Measurements from ENCODE around the gene CDCP2.

DNA sequence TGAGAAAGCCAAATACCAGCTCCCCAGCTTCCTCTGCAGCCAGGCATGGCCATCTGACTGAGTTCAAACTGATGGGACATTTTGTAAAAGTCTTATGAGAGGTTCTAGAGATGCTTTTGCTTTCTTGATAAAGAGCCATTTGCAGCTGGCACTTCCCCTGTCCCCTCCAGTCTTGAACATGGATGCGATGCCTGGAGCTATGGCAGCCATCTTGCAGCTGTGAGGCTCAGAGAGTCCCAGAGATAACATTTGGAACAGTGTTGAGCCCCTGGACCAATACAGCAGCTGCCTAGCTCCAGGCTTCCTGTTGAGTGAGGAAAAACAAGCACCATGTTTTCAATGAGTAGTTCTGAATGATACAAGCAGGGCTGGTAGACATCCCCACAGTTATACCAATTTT, 13.8 kb downstream of the CDCP2 start:
- no peak for TF ChIP-seq POLR2A (IDR thresholded peaks at IDR 0.05)
- TF ChIP-seq, protein P1, sequence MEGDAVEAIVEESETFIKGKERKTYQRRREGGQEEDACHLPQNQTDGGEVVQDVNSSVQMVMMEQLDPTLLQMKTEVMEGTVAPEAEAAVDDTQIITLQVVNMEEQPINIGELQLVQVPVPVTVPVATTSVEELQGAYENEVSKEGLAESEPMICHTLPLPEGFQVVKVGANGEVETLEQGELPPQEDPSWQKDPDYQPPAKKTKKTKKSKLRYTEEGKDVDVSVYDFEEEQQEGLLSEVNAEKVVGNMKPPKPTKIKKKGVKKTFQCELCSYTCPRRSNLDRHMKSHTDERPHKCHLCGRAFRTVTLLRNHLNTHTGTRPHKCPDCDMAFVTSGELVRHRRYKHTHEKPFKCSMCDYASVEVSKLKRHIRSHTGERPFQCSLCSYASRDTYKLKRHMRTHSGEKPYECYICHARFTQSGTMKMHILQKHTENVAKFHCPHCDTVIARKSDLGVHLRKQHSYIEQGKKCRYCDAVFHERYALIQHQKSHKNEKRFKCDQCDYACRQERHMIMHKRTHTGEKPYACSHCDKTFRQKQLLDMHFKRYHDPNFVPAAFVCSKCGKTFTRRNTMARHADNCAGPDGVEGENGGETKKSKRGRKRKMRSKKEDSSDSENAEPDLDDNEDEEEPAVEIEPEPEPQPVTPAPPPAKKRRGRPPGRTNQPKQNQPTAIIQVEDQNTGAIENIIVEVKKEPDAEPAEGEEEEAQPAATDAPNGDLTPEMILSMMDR (IDR thresholded peaks at IDR 0.05), result no peak

All from body of pancreas (tissue), 4 donors.